ENCODE data around the gene AOPEP. TPM values are rescaled to one million over a fixed set of nuclear protein-coding genes. Genes with fewer than 3 reads are reported as not detected.

Gene AOPEP
- total and polyA plus RNA-seq, 2 of the 13 experiments (the other 11 are each of a cell fraction or from before 2014, with no cell fraction given), result 22.2 to 41.6 TPM

- in situ Hi-C loops (cut with HindIII; ENCODE audit: extremely low pct_ligation_motif_present, low pct_unique_long_range_greater_than_20kb), result no loop called here
- BruUV-seq (replicated peaks), result no TSS peak
- Histone ChIP-seq H3K4me2 (ENCODE audit: low read depth, low read length) (no peak overlapping the region), H3K9ac (ENCODE audit: insufficient read depth, low read depth, low read length) (no peak overlapping the region), H2AFZ (ENCODE audit: low read length) (no peak overlapping the region), H3K9me3 (ENCODE audit: low read length) (no peaks in the 10 kb centered on the region), H3K27me3 (ENCODE audit: control insufficient read depth in 1 of 2, insufficient read depth in 2 of 2, low read length in 2 of 2) (no peaks in the 10 kb centered on the region), H3K36me3 (replicated peaks in 1 of 2; ENCODE audit: control insufficient read depth in 1 of 2, insufficient read depth in 2 of 2, low read length in 2 of 2) (no peaks in the 10 kb centered on the region), H3K4me1 (ENCODE audit: insufficient read depth, low read length) (peaks cover 56% of the 10 kb centered on the region), H3K4me3 (replicated peaks in 1 of 3; ENCODE audit: insufficient read depth in 1 of 3, low read depth in 2 of 3, low read length in 3 of 3) (no peak overlapping the region), H3K79me2 (ENCODE audit: insufficient read depth, low read length) (no peaks in the 10 kb centered on the region), H3K27ac (ENCODE audit: extremely low read length, insufficient read depth, low read length) (no peak overlapping the region), H4K20me1 (ENCODE audit: insufficient read depth, low read length) (no peaks in the 10 kb centered on the region)
- POLR2A ChIA-PET, result no interaction called here
- FAIRE-seq (no peak), DNase-seq (ENCODE audit: low spot score) (no peak), ATAC-seq (no peak)
- CTCF ChIA-PET (ENCODE audit: low intra/inter-chr PET ratio, low total read pairs), result no interaction called here
- intact Hi-C loops (cut with micrococcal nuclease; ENCODE audit: unreplicated experiment), result no loop called here
- TF ChIP-seq PATZ1 (CRISPR knock-in tag; IDR thresholded peaks at IDR 0.05) (no peak), ZNF879 (CRISPR knock-in tag; IDR thresholded peaks at IDR 0.05) (no peak), PCBP1 (IDR thresholded peaks at IDR 0.05; ENCODE audit: borderline replicate concordance, low read depth, low read length) (no peak), BRCA1 (CRISPR knock-in tag; IDR thresholded peaks at IDR 0.05) (no peak), ZKSCAN1 (IDR thresholded peaks at IDR 0.05; ENCODE audit: low read length) (no peak), PHF8 (CRISPR knock-in tag; IDR thresholded peaks at IDR 0.05) (no peak), KMT2B (CRISPR knock-in tag; IDR thresholded peaks at IDR 0.05) (no peak), ZNF549 (CRISPR knock-in tag; IDR thresholded peaks at IDR 0.05) (no peak), FOXJ3 (CRISPR knock-in tag; IDR thresholded peaks at IDR 0.05; ENCODE audit: borderline replicate concordance) (no peak), ZNF343 (CRISPR knock-in tag; IDR thresholded peaks at IDR 0.05) (no peak), ZNF7 (CRISPR knock-in tag; IDR thresholded peaks at IDR 0.05) (no peak), HMGXB4 (CRISPR knock-in tag; IDR thresholded peaks at IDR 0.05; ENCODE audit: borderline replicate concordance in 1 of 2, low read depth in 1 of 2) (no peak), BORCS8-MEF2B (CRISPR knock-in tag; IDR thresholded peaks at IDR 0.05) (no peak), ZNF451 (CRISPR knock-in tag; IDR thresholded peaks at IDR 0.05) (no peak), ZSCAN5A (CRISPR knock-in tag; IDR thresholded peaks at IDR 0.05; ENCODE audit: borderline replicate concordance) (no peak)
- 96% methylated on average over 9 of the region's 9 CpGs for WGBS (ENCODE audit: low lambda C conversion rate)
These were observed 139.3 kb downstream of the AOPEP start for GRCh38 chr9:94865582-94866452.
